ENCODE data around the gene UMODL1.

Gene UMODL1

DNA sequence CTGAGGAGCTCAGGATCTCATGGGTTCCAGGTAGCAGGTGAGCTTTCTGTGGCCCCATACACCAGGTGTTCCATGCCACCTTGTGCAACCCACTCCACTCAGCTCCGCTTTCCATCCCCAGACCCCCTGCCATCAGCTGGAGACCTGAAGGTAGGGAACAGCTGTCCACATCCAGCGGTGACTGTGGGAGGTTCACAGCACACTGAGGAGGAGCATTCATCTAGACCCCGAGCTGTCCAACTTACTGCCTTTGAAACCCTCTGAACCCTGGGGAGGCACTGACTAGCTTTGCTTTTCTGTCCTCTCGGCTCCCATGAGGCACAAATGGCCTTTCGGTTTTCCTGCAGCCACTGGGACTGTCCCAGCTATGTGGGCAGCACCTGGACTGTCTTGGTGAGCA lies 119.9 kb downstream of the UMODL1 start:
- no peak overlapping the region for H3K4me3 ChIP-seq (ENCODE audit: low read depth, low read length)
- TF ChIP-seq, protein P1, sequence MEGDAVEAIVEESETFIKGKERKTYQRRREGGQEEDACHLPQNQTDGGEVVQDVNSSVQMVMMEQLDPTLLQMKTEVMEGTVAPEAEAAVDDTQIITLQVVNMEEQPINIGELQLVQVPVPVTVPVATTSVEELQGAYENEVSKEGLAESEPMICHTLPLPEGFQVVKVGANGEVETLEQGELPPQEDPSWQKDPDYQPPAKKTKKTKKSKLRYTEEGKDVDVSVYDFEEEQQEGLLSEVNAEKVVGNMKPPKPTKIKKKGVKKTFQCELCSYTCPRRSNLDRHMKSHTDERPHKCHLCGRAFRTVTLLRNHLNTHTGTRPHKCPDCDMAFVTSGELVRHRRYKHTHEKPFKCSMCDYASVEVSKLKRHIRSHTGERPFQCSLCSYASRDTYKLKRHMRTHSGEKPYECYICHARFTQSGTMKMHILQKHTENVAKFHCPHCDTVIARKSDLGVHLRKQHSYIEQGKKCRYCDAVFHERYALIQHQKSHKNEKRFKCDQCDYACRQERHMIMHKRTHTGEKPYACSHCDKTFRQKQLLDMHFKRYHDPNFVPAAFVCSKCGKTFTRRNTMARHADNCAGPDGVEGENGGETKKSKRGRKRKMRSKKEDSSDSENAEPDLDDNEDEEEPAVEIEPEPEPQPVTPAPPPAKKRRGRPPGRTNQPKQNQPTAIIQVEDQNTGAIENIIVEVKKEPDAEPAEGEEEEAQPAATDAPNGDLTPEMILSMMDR (IDR thresholded peaks at IDR 0.05; ENCODE audit: low read depth, low read length): no peak

DNA sequence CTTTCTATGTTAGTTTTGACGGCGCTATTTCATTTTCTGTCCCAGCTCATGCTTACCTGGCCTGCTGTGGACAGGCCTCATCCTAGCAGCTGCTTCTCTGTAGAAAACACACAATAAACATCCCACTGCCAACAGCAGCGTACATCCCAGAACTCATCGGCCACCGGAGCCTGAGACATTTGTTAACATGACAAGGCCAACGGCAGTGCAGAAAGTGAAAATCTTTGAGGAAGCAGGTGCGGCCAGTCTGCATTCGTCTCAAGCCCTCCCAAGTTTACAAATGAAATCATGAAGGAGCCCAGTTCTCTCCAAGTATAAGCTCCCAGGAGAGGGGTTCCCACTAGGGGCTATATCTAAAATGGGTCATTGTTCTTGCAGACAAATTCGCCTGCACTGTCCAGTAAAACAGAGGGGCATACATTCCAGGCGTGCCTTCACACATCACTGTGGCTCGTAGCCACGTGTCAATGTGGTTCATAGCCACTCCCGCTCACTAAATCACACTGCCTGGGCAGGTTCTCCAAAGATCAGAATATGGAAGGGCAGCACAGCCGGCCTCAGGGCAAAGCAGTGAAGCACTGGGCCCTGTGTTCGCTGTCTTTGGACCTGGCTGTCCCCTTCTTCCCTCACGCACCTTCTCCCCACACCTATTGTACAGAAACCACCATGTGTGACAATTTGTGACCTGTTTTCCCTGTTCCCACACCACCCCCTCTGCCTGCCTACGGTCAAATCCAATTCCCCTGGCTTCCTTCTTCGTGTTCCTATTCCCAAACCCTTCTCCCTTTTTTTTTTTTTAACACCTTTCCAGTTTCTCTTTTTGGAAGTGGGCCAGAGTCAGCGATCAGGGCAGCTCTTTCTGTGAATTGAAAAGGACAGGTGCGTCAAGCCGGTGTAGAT lies 120.8 kb downstream of the UMODL1 start:
- TF ChIP-seq, protein P1 (IDR thresholded peaks at IDR 0.05; ENCODE audit: low read depth, low read length): no peak
- no peak overlapping the region for H3K4me3 ChIP-seq (ENCODE audit: low read depth, low read length)
